GM19324 (cell line): Measurements from ENCODE around the gene SMC2.

ENCODE experiments used
- ATAC-seq: cut with Tn5 transposase; IDR thresholded peaks from one replicate; pipeline ENCODE4 v1.9.1; 2021; ENCODE audit warnings: mild to moderate bottlenecking, moderate library complexity; ENCODE audit not compliant: unreplicated experiment, low FRiP score

The SMC2 gene

GRCh38 chr9:104099630-104100029, 5.5 kb downstream of the SMC2 start:
- no peak for ATAC-seq

DNA sequence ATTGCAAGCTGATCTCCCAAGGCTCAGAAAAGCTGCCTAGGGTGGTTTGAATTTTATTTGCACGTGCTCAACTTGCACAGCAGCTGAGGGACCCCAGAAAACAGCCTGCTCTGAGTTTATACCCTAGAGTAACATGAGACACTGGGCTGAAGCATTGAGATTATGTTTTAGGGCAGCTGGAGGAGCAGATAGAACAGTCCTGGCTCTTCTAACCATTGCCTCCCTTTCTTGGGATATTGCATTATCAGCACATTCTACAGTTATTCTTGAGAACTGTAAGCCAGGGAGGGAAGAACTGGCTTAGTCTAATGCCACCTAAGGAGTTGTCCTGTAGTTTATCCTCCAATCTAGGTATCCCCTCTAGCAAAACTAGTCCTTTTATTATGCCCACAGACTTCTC, 10.3 kb downstream of the SMC2 start:
- no peak for ATAC-seq

GRCh38 chr9:104107799-104108198, 13.7 kb downstream of the SMC2 start:
- ATAC-seq: no peak

- no peak for ATAC-seq
Observed at GRCh38 chr9:104108315-104108714, 14.2 kb downstream of the SMC2 start.

DNA sequence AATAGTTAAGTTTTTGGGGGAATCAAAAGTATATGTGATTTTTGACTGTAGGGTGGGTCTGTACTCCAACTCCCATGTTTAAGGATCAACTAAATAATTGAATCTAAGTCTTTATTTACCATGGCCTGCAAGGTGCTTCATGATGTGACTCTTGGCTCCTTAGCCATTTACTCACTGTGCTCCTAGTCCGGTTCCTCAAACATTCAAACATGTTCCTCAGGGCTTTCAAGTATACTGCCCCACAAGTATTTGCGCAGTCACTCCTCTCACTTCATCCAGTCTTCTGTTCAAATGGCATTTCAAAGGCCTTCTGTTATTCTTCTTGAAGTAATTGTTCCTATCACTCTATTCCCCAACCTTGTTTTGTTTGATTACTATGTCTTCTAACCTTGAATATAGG, 16.4 kb downstream of the SMC2 start:
- ATAC-seq: no peak

- no peak for ATAC-seq
Observed at GRCh38 chr9:104118916-104119315, 24.8 kb downstream of the SMC2 start.

DNA sequence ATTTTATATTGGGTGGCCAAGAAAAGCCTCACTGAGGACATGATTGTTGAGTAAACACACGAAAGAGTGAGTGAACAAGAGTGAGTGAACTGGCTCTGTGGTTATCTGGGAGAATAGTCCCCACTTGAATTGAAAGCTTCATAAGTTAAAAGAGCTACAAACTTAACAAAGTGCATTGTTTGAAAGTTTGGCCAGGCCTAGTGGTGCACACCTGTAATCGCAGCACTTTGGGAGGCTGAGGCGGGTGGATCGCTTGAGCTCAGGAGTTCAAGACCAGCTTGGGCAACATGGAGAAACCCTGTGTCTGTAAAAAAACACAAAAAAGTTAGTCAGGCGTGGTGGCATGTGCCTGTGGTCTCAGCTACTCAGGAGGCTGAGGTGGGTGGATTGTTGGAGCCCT, 26.9 kb downstream of the SMC2 start:
- no peak for ATAC-seq

DNA sequence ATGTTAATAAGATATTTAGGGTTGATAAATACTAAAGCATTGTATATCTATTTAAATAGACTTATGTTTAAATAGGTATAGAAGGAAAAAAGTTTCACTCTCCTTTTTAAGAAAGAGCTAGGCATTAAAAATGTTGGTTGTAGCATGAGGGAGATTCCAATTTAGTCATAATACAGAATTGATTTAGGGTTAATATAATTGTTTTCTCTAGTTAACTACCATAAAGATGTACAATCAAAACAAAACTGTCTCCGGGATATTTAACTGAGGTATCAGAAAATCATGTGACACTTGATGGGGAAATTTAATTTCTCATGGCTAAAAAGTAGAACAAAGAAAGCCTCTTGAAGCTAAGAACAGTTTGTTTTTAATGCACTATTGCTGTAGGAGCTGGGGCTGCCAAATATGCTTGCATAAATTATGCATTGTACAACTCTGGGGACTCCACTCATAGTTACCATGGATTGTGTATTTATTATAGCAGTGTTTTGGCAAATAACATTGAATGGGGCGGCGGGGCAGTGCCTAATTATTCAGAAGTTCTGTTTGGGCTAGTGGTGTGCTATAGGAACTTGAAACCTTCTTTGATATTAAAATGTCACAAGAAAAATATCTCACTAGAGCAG, 44.2 kb downstream of the SMC2 start:
- ATAC-seq: no peak

GRCh38 chr9:104142799-104143549, 48.9 kb downstream of the SMC2 start:
- no peak for ATAC-seq

- ATAC-seq: no peak
Observed at GRCh38 chr9:104143550-104143910, 49.4 kb downstream of the SMC2 start.

DNA sequence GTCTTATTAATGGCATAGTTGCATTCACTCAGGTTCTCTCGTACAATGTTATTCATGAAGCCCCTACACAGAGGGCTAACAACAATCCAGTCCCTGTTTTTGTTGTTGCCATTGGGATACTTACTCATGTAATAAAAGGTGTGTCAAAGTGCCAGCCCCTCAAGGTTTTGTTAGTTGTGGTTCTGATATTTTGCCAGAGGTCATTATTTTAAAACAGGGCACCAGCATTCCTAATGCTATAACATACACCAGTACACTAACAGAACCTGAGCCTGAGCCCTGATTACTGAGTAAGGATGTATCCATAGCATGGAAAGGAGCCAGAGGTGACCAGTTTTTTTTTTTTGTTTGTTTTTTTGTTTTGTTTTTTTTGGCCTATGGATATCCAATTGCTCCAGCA, 50.2 kb downstream of the SMC2 start:
- no peak for ATAC-seq

GRCh38 chr9:104173067-104173466, 79.0 kb downstream of the SMC2 start:
- ATAC-seq: no peak

- ATAC-seq: peak; percentile 64
Observed at GRCh38 chr9:104177003-104177611, 83.0 kb downstream of the SMC2 start.

- peak; percentile 75 for ATAC-seq
Observed at GRCh38 chr9:104177676-104178075, 83.6 kb downstream of the SMC2 start.
